KMS-11 (cell line): ENCODE results near the gene RAPGEF2.
A peak's percentile ranks its signal among the peaks of the same experiment; 100 is the strongest.
"Not testable (repeated sequence)": the region's sequence is repeated elsewhere in the genome, so short reads cannot be mapped to it uniquely, and the experiment has no call there.

ENCODE experiments used
- H2AFZ ChIP-seq: fragments of 200-600 bp; sonication (generic); 2 replicates; pipeline ENCODE4 v1.6.1; 2016; ENCODE audit warnings: antibody characterized with exemption, mixed run types, low read depth
- H3K27ac ChIP-seq: fragments of 200-600 bp; sonication (generic); 2 replicates; pipeline ENCODE4 v1.6.1; 2016; ENCODE audit warnings: mild to moderate bottlenecking, mixed run types
- H3K27me3 ChIP-seq: fragments of 200-600 bp; sonication (generic); 2 replicates; pipeline ENCODE4 v1.6.1; 2017; ENCODE audit warnings: mild to moderate bottlenecking, low read depth, mixed run types, moderate library complexity; ENCODE audit not compliant: insufficient read depth
- H3K36me3 ChIP-seq: fragments of 200-600 bp; sonication (generic); 2 replicates; pipeline ENCODE4 v1.6.1; 2017; ENCODE audit warnings: mild to moderate bottlenecking, mixed run types; ENCODE audit not compliant: insufficient read depth
- H3K4me1 ChIP-seq: fragments of 200-600 bp; sonication (generic); 2 replicates; pipeline ENCODE4 v1.6.1; 2016; ENCODE audit warnings: mild to moderate bottlenecking, low read depth, mixed run types; ENCODE audit not compliant: poor library complexity, severe bottlenecking
- H3K4me2 ChIP-seq: fragments of 200-600 bp; sonication (generic); 2 replicates; pipeline ENCODE4 v1.7.0; 2016; ENCODE audit warnings: mild to moderate bottlenecking, mixed run types
- H3K4me3 ChIP-seq: fragments of 200-600 bp; sonication (generic); IDR thresholded peaks from 2 replicates; pipeline ENCODE4 v1.6.1; 2017; ENCODE audit warnings: low read depth, low read length, mixed read lengths; ENCODE audit not compliant: insufficient read depth
- H3K79me2 ChIP-seq: fragments of 200-600 bp; sonication (generic); 2 replicates; pipeline ENCODE4 v1.6.1; 2016; ENCODE audit warnings: low read depth, mixed run types; ENCODE audit not compliant: insufficient read depth
- H3K9ac ChIP-seq: fragments of 200-600 bp; sonication (generic); 2 replicates; pipeline ENCODE4 v1.6.1; 2016; ENCODE audit warnings: mild to moderate bottlenecking, mixed run types
- H4K20me1 ChIP-seq: fragments of 200-600 bp; sonication (generic); 2 replicates; pipeline ENCODE4 v1.6.1; 2016; ENCODE audit warnings: mild to moderate bottlenecking, mixed run types; ENCODE audit not compliant: insufficient read depth
- CTCF ChIP-seq: fragments of 200-600 bp; sonication (generic); conservative IDR thresholded peaks from 2 replicates; pipeline ENCODE4 v1.6.1; 2017; ENCODE audit warnings: low read depth, mild to moderate bottlenecking, antibody characterized with exemption, low read length, moderate library complexity, mixed read lengths

The RAPGEF2 gene

GRCh38 chr4:159071178-159071968, 31.5 kb upstream of the RAPGEF2 start:
- Histone ChIP-seq H3K4me3 (no peak overlapping the region), H2AFZ (no peak overlapping the region), H3K79me2 (no peaks in the 10 kb centered on the region), H3K36me3 (no peaks in the 10 kb centered on the region), H3K27ac (no peak overlapping the region), H4K20me1 (no peaks in the 10 kb centered on the region), H3K4me2 (no peak overlapping the region), H3K4me1 (peaks cover 3% of the 10 kb centered on the region), H3K27me3 (peaks cover 7% of the 10 kb centered on the region), H3K9ac (no peak overlapping the region)
- TF ChIP-seq CTCF = no peak

- H3K36me3 ChIP-seq = no peaks in the 10 kb centered on the region
- no peaks in the 10 kb centered on the region for H3K79me2 ChIP-seq
- no peak overlapping the region for H3K4me3 ChIP-seq
- H3K4me1 ChIP-seq = peaks cover 11% of the 10 kb centered on the region
- TF ChIP-seq CTCF = no peak
- H4K20me1 ChIP-seq = no peaks in the 10 kb centered on the region; the same call in 1 of the 2 replicates
- no peak overlapping the region for H3K9ac ChIP-seq
- H2AFZ ChIP-seq = no peak overlapping the region
- no peak overlapping the region for H3K27ac ChIP-seq
- H3K4me2 ChIP-seq = no peak overlapping the region
- peaks cover 8% of the 10 kb centered on the region for H3K27me3 ChIP-seq
Observed at GRCh38 chr4:159071969-159072765, 30.7 kb upstream of the RAPGEF2 start.

GRCh38 chr4:159075531-159075932, 27.3 kb upstream of the RAPGEF2 start:
- no peak overlapping the region for H3K4me2 ChIP-seq
- H3K27me3 ChIP-seq = peaks cover 8% of the 10 kb centered on the region
- H3K9ac ChIP-seq = no peak overlapping the region
- no peaks in the 10 kb centered on the region; the same call in 1 of the 2 replicates for H4K20me1 ChIP-seq
- no peak overlapping the region for H3K27ac ChIP-seq
- H3K79me2 ChIP-seq = no peaks in the 10 kb centered on the region
- H3K4me3 ChIP-seq = no peak overlapping the region
- H2AFZ ChIP-seq = no peak overlapping the region
- TF ChIP-seq CTCF = no peak
- peaks cover 29% of the 10 kb centered on the region for H3K4me1 ChIP-seq
- H3K36me3 ChIP-seq = no peaks in the 10 kb centered on the region

GRCh38 chr4:159077018-159077417, 25.9 kb upstream of the RAPGEF2 start:
- not testable (repeated sequence) for H3K9ac ChIP-seq, H3K79me2 ChIP-seq, H3K27me3 ChIP-seq, H4K20me1 ChIP-seq, H3K36me3 ChIP-seq, H3K4me3 ChIP-seq, H2AFZ ChIP-seq
- H3K4me2 ChIP-seq = peak overlapping the region; percentile 43
- H3K27ac ChIP-seq = peak overlapping the region; percentile 41; the same call in 1 of the 2 replicates
- peaks cover 29% of the 10 kb centered on the region for H3K4me1 ChIP-seq
